H1 (cell line): ENCODE data around the gene SLC15A1. TPM values are rescaled to one million over a fixed set of nuclear protein-coding genes. Genes with fewer than 3 reads are reported as not detected.
A peak's percentile ranks its signal among the peaks of the same experiment; 100 is the strongest.

Source experiments
- CTCF ChIA-PET: fragments of 300-600 bp; sonication (Branson Sonifier 250); formaldehyde crosslinking; loops from one replicate; lab custom pipeline; 2021; ENCODE audit not compliant: partially characterized antibody; lab: Charles Lee
- POLR2A ChIA-PET: fragments of 300-600 bp; sonication (Branson Sonifier 250); formaldehyde crosslinking; loops from one replicate; lab custom pipeline; 2021; ENCODE audit warnings: inconsistent platforms; ENCODE audit not compliant: partially characterized antibody; lab: Charles Lee
- DNase-seq, 2 experiments: peaks; one replicate each; pipeline versions ENCODE4 v3.0.0 to v3.0.0-alpha.2; 2010 to 2022; ENCODE audit warnings: low spot score in 2 of 2, low read depth in 1 of 2, mixed read lengths in 1 of 2
- FAIRE-seq: peaks from 2 replicates; lab custom pipeline; 2011; peaks lifted over from hg19 to GRCh38; lab: Jason Lieb, UNC
- H2AFZ ChIP-seq: 2 replicates; pipeline ENCODE4 v1.8.1; 2012; ENCODE audit warnings: low read length, inconsistent platforms
- H2AK5ac ChIP-seq: 2 replicates; pipeline ENCODE4 v1.6.1; 2013; ENCODE audit warnings: low read depth, low read length
- H2BK120ac ChIP-seq: replicated peaks from 2 replicates; pipeline ENCODE3; 2013; ENCODE audit warnings: low read depth, low read length, inconsistent platforms
- H2BK12ac ChIP-seq: 2 replicates; pipeline ENCODE4 v1.6.1; 2013; ENCODE audit warnings: low read depth, low read length
- H2BK15ac ChIP-seq: 2 replicates; pipeline ENCODE4 v1.6.1; 2013; ENCODE audit warnings: low read length
- H2BK20ac ChIP-seq: 2 replicates; pipeline ENCODE4 v1.6.1; 2013; ENCODE audit warnings: low read length
- H2BK5ac ChIP-seq: 2 replicates; pipeline ENCODE4 v1.6.1; 2013; ENCODE audit warnings: low read depth, low read length
- H3K14ac ChIP-seq: 2 replicates; pipeline ENCODE4 v1.6.1; 2013; ENCODE audit warnings: inconsistent platforms; ENCODE audit not compliant: insufficient read length
- H3K18ac ChIP-seq: 2 replicates; pipeline ENCODE4 v1.6.1; 2013; ENCODE audit warnings: low read length; ENCODE audit errors: extremely low read depth
- H3K23ac ChIP-seq: 2 replicates; pipeline ENCODE4 v1.6.1; 2013; ENCODE audit warnings: inconsistent platforms; ENCODE audit not compliant: insufficient read length
- H3K23me2 ChIP-seq: 2 replicates; pipeline ENCODE4 v1.6.1; 2013; ENCODE audit warnings: low read depth, low read length
- H3K27ac ChIP-seq: 2 replicates; pipeline ENCODE4 v1.6.1; 2011; ENCODE audit warnings: low read depth, low read length, inconsistent platforms
- H3K27me3 ChIP-seq, 4 experiments: replicated peaks in 1 of 4; 1 replicate in 1 of 4; 2 replicates in 3 of 4; pipeline versions ENCODE4 v1.6.1 to v1.8.1; 2011 to 2013; ENCODE audit warnings: low read length in 3 of 4, mild to moderate bottlenecking in 3 of 4, inconsistent platforms in 2 of 4, mixed read lengths in 2 of 4, moderate library complexity in 1 of 4; ENCODE audit not compliant: control insufficient read depth in 3 of 4, insufficient read depth in 3 of 4; ENCODE audit errors: extremely low read depth in 1 of 4
- H3K36me3 ChIP-seq, 4 experiments: 2 replicates each; pipeline versions ENCODE4 v1.6.1 to v1.8.1; 2011 to 2013; ENCODE audit warnings: mild to moderate bottlenecking in 4 of 4, low read length in 3 of 4, moderate library complexity in 2 of 4, control low read depth in 1 of 4, inconsistent platforms in 1 of 4; ENCODE audit not compliant: insufficient read depth in 4 of 4, control insufficient read depth in 2 of 4
- H3K4ac ChIP-seq: replicated peaks from 2 replicates; pipeline ENCODE3; 2013; ENCODE audit warnings: low read length, low read depth, mixed read lengths, inconsistent platforms; ENCODE audit not compliant: insufficient read length
- H3K4me1 ChIP-seq, 4 experiments: replicated peaks in 1 of 4; 1 replicate in 1 of 4; 2 replicates in 3 of 4; pipeline versions ENCODE4 v1.6.1 to v1.8.1; 2011 to 2013; ENCODE audit warnings: low read length in 3 of 4, inconsistent platforms in 2 of 4, mixed read lengths in 1 of 4; ENCODE audit not compliant: insufficient read depth in 4 of 4, control insufficient read depth in 3 of 4
- H3K4me2 ChIP-seq, 2 experiments: 2 replicates each; pipeline versions ENCODE4 v1.6.1 to v1.8.1; 2011 to 2013; ENCODE audit warnings: low read depth in 2 of 2, low read length in 2 of 2, control low read depth in 1 of 2, inconsistent platforms in 1 of 2, mild to moderate bottlenecking in 1 of 2; ENCODE audit not compliant: insufficient read depth in 1 of 2
- H3K4me3 ChIP-seq, 4 experiments: fragments of 200-600, 300-600 bp in 1 of 4; sonication (generic), shearing (Covaris generic), sonication (Bioruptor Twin) in 1 of 4; 2 replicates each; pipeline versions ENCODE4 v1.5.1 to v1.8.1; 2011 to 2016; ENCODE audit warnings: low read length in 4 of 4, low read depth in 3 of 4, control low read depth in 2 of 4, inconsistent platforms in 2 of 4, mild to moderate bottlenecking in 2 of 4, mixed read lengths in 1 of 4, moderate library complexity in 1 of 4; ENCODE audit not compliant: insufficient read depth in 2 of 4; ENCODE audit errors: extremely low read depth in 1 of 4
- H3K56ac ChIP-seq: replicated peaks from 2 replicates; pipeline ENCODE3; 2013; ENCODE audit warnings: low read depth, mild to moderate bottlenecking, mixed read lengths, low read length, inconsistent platforms; ENCODE audit not compliant: insufficient read length
- H3K79me1 ChIP-seq: 2 replicates; pipeline ENCODE4 v1.6.1; 2013; ENCODE audit warnings: low read depth, low read length, control low read depth
- H3K79me2 ChIP-seq, 2 experiments: 2 replicates each; pipeline versions ENCODE4 v1.6.1 to v1.8.1; 2012 to 2013; ENCODE audit warnings: low read length in 2 of 2, mild to moderate bottlenecking in 2 of 2, inconsistent platforms in 1 of 2; ENCODE audit not compliant: insufficient read depth in 2 of 2, control insufficient read depth in 1 of 2
- H3K9ac ChIP-seq, 4 experiments: replicated peaks in 1 of 4; 1 replicate in 1 of 4; 2 replicates in 3 of 4; pipeline versions ENCODE4 v1.6.1 to v1.8.1; 2011 to 2013; ENCODE audit warnings: low read depth in 3 of 4, low read length in 3 of 4, control low read depth in 2 of 4, mild to moderate bottlenecking in 2 of 4, moderate library complexity in 2 of 4, inconsistent platforms in 1 of 4; ENCODE audit errors: extremely low read depth in 1 of 4
- H3K9me3 ChIP-seq, 2 experiments: 2 replicates each; pipeline versions ENCODE4 v1.6.1 to v1.8.1; 2012 to 2013; ENCODE audit warnings: mild to moderate bottlenecking in 2 of 2, moderate library complexity in 2 of 2, control low read depth in 1 of 2, inconsistent platforms in 1 of 2, low read depth in 1 of 2, low read length in 1 of 2, mixed read lengths in 1 of 2; ENCODE audit not compliant: insufficient read depth in 2 of 2
- H4K20me1 ChIP-seq, 2 experiments: replicated peaks in 1 of 2; 2 replicates each; pipeline versions ENCODE3 to v1.8.1; 2011 to 2013; ENCODE audit warnings: inconsistent platforms in 2 of 2, low read length in 2 of 2, mild to moderate bottlenecking in 1 of 2; ENCODE audit not compliant: insufficient read depth in 2 of 2, control insufficient read depth in 1 of 2
- H4K5ac ChIP-seq: 2 replicates; pipeline ENCODE4 v1.6.1; 2013; ENCODE audit warnings: low read length, low read depth, mixed read lengths, inconsistent platforms; ENCODE audit not compliant: insufficient read length
- H4K8ac ChIP-seq: 2 replicates; pipeline ENCODE4 v1.8.0; 2013; ENCODE audit warnings: mild to moderate bottlenecking, moderate library complexity, low read length, inconsistent platforms; ENCODE audit not compliant: insufficient read depth; ENCODE audit errors: extremely low read depth
- H4K91ac ChIP-seq: replicated peaks from 2 replicates; pipeline ENCODE3; 2013; ENCODE audit warnings: low read length, mixed read lengths, inconsistent platforms; ENCODE audit not compliant: insufficient read length
- ASH2L ChIP-seq: fragments of 200-600, 300-600 bp; sonication (generic); IDR thresholded peaks from one replicate; pipeline ENCODE4 v1.7.1; 2017; ENCODE audit warnings: low read length
- BCL11A ChIP-seq, 2 experiments: IDR thresholded peaks; one replicate each; pipeline ENCODE4 v1.6.1; 2011; ENCODE audit warnings: low read depth in 2 of 2, low read length in 2 of 2, mild to moderate bottlenecking in 2 of 2
- CHD2 ChIP-seq: IDR thresholded peaks from 2 replicates; pipeline ENCODE4 v1.6.1; 2012; ENCODE audit warnings: low read length, improper control_type of control experiment
- CREB1 ChIP-seq: IDR thresholded peaks from 2 replicates; pipeline ENCODE4 v1.6.1; 2012; ENCODE audit warnings: inconsistent platforms
- EZH2 ChIP-seq: fragments of 200-600 bp; sonication (generic); IDR thresholded peaks from 2 replicates; pipeline ENCODE4 v1.7.1; 2012; ENCODE audit warnings: low read depth, mild to moderate bottlenecking, moderate library complexity, low read length, inconsistent platforms; ENCODE audit not compliant: severe bottlenecking
- RXRA ChIP-seq: IDR thresholded peaks from 2 replicates; pipeline ENCODE4 v1.6.1; 2011; ENCODE audit warnings: low read depth, mild to moderate bottlenecking, low read length, moderate library complexity; ENCODE audit not compliant: insufficient read depth
- SP2 ChIP-seq: IDR thresholded peaks from 2 replicates; pipeline ENCODE4 v1.6.1; 2012; ENCODE audit warnings: mild to moderate bottlenecking, low read length, inconsistent platforms
- WGBS, 2 experiments: shearing (Covaris generic) in 1 of 2; methylation state at CpG; one replicate each; pipeline versions ENCODE4 v1.1.6 to v1.1.7; 2013 to 2015; ENCODE audit warnings: low lambda C conversion rate in 2 of 2, mixed read lengths in 2 of 2, inconsistent platforms in 1 of 2, low coverage in 1 of 2, missing lambda C conversion rate in 1 of 2; ENCODE audit not compliant: insufficient replicate concordance in 2 of 2, insufficient coverage in 1 of 2, insufficient read length in 1 of 2; ENCODE audit errors: extremely low coverage in 1 of 2, missing lambda C conversion rate in 1 of 2; 5-methylcytosine and 5-hydroxymethylcytosine counted together
- polyA plus RNA-seq, 7 experiments: library from polyadenylated mRNA; depleted of rRNA in 3 of 7; stranded (reverse) in 5 of 7; unstranded in 2 of 7; fragments of >200 nt in 5 of 7; fragments of 200-250 nt in 2 of 7; gene quantifications; 1 replicate in 5 of 7; 2 replicates in 1 of 7; 4 replicates in 1 of 7; pipeline versions ENCODE4 v1.2.1 to v1.2.3, GENCODE V29; 2011 to 2013; ENCODE audit warnings: missing spikeins in 2 of 7, mixed read lengths in 2 of 7
- total RNA-seq: library from RNA; stranded (reverse); fragmentation: NEBNext Ultra II Directional; extraction: Animal tissue kit (Norgen Biotek cat#: 25700); gene quantifications from 2 replicates; pipeline ENCODE4 v1.2.1, GENCODE V29; 2021

SLC15A1 gene
- total and polyA plus RNA-seq, 2 of the 8 experiments (the other 6 are each of a cell fraction or from before 2014, with no cell fraction given) = 1.3 to 2.4 TPM

GRCh38 chr13:98693756-98694155, 58.7 kb downstream of the SLC15A1 start:
- Histone ChIP-seq H3K9ac (no peak overlapping the region), H2AK5ac (no peak overlapping the region), H3K79me1 (no peaks in the 10 kb centered on the region; the same call in 1 of the 2 replicates), H2AFZ (peak overlapping the region; percentile 28; the same call in 1 of the 2 replicates), H3K4me3 (no peak overlapping the region), H4K8ac (no peak overlapping the region), H2BK5ac (no peak overlapping the region), H3K4ac (no peak overlapping the region), H3K79me2 (no peaks in the 10 kb centered on the region), H2BK15ac (0 out of 2 replicates have a peak overlapping the region, but pooled peaks have one; percentile 72), H4K20me1 (no peaks in the 10 kb centered on the region), H3K4me2 (no peak overlapping the region), H2BK12ac (no peak overlapping the region), H3K56ac (no peak overlapping the region), H3K4me1 (peaks cover 0 to 1% (median 0%) of the 10 kb centered on the region in 4 experiments; a peak in 1 of 7 replicates), H2BK120ac (no peak overlapping the region), H3K36me3 (no peaks in the 10 kb centered on the region), H3K27ac (no peak overlapping the region), H4K5ac (no peak overlapping the region), H3K27me3 (no peaks in the 10 kb centered on the region), H3K9me3 (no peaks in the 10 kb centered on the region), H3K18ac (no peak overlapping the region; the same call in 1 of the 2 replicates), H3K14ac (no peak overlapping the region), H4K91ac (no peak overlapping the region), H3K23me2 (no peaks in the 10 kb centered on the region), H3K23ac (no peak overlapping the region), H2BK20ac (no peak overlapping the region)
- ChIA-PET CTCF (interaction anchor here (1.5 kb wide), 1 partner anchor 9 kb away, joined by 3 read pairs; no protein-coding TSS in a partner anchor), POLR2A (no interaction called here)
- no peak for DNase-seq
- WGBS, 2 experiments = 92% methylated on average over 1 of the region's 1 CpG; no CpG with 5 or more reads in 1 of the 2 experiments
- FAIRE-seq = no peak
- no peak for TF ChIP-seq EZH2
- no peak for TF ChIP-seq BCL11A (IDR thresholded peaks at IDR 0.05; ENCODE audit: low read depth in 2 of 2, low read length in 2 of 2)
- no peak for TF ChIP-seq ASH2L
- no peak for TF ChIP-seq SP2
- TF ChIP-seq RXRA = no peak
- no peak for TF ChIP-seq CHD2
- no peak for TF ChIP-seq CREB1
